Kidney capillary endothelial cell (primary cell): ENCODE measurements around the gene PPP1R37.
"Not testable (repeated sequence)": the region's sequence is repeated elsewhere in the genome, so short reads cannot be mapped to it uniquely, and the experiment has no call there.

ENCODE experiments used
- DNase-seq: peaks from one replicate; pipeline ENCODE4 v3.0.0-alpha.2; 2018; ENCODE audit warnings: low spot score

PPP1R37 gene

DNA sequence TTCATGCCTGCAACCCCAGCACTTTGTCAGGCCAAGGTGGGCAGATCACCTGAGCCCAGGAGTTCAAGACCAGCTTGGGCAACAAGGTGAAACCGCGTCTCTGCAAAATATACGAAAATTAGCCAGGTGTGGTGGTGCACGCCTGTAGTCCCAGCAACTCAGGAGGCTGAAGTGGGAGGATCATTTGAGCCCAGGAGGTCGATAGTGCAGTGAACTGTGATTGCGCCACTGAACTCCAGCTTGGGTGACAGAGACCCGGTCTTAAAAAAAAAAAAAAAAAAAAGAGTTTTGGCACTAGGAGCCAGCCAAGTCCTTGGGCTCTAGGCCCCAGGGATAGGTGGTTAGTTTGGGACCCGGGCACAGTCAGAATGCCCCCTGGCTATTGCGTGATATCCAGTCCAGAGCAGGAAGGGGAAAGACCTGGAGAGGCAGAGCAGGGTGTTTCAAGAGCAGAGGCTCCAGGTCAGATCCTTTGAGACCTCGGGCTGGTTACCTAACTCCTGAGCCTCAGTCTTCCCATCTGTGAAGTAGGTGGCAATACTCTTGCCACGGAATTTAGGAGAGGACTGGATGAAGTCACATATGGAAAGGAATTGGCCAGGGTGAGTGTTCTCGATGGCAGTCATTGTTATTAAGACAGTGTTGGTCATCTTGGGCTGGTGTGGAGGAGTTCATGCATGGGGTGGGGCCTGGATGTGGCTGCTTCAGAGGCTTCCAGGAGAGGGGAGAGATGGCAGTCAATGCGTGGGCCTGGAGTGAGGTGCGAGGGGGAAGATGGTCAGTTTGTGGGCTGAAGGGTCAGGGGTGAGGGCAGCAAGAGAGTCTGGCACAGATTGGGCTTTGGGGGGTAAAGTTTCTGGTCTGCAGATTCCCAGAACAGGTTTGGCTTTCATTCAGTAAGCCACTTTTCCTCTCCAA is 2.8 kb downstream of the PPP1R37 start:
- DNase-seq, result no peak

DNA sequence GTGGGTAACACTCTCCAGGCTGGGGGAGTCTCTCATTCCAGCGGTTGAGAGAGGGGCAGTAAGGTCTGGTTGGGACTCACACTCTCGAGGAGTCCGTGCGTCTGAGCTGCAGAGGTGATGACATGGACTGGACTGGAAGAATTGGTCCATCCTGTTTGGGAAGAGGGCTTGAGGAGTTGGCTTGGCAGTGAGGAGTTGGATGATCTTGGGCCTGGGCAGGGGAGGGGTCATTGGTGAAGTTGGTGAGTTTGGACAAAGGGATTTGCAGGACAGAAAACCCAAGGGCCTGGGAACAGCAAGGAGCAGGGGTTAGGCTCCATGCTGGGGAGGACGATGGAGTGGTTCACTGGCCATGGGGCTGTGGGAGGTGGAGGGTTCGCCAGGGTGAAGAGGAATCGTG is 3.7 kb downstream of the PPP1R37 start:
- DNase-seq, result no peak

DNA sequence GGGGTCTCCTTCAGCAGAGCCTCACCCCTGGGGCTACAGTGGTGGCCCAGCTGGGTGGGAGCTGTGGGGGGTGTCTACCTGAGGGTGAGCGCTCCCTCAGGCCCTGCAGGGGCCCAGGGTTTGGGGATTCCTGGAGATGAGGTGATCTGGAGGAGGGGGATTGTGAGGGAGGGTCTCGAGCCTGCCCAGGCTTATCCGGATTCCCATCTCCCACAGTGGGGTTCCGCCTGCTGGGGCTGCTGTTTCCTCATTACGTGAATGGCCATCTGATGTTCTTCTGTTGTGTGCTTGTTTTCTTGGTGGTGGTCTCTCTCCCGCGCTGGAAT is 4.4 kb downstream of the PPP1R37 start:
- DNase-seq, result no peak

DNA sequence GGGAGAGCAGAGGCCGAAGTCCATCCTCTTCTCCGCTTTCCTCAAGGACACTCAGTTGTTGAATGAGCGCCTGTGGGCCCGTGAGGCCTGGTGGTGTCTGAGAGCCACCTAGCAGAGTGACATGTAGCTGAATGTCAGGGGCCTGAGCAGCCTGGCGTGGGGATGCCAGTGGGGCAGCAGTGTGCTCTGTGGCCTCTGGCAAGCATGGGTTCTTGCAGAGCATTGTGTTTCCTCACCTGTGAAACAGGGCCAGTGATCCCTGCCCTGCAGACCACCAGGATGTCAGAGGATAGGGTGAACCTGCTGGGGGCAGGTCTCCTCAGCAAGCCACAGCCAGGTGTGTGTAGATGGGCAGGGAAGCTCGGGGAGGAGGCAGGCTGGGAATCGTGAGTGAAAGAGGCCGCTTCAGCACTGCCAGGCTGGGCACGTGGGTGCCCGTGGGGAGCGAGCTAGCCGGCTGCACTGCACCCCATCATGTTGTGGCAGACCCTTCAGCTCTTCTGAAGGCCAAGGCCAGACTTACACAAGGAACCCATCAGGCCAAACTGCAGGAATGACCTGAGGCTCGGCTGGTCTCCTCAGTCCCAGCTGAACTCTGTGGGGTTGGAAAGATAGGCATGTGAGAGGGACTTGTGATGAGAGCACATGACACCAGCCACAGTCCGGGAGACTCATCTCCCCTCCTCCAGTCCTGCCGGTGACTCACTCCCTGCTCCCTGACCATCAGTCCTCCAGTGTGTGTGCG is 5.0 kb downstream of the PPP1R37 start:
- DNase-seq, result peak; percentile 80

DNA sequence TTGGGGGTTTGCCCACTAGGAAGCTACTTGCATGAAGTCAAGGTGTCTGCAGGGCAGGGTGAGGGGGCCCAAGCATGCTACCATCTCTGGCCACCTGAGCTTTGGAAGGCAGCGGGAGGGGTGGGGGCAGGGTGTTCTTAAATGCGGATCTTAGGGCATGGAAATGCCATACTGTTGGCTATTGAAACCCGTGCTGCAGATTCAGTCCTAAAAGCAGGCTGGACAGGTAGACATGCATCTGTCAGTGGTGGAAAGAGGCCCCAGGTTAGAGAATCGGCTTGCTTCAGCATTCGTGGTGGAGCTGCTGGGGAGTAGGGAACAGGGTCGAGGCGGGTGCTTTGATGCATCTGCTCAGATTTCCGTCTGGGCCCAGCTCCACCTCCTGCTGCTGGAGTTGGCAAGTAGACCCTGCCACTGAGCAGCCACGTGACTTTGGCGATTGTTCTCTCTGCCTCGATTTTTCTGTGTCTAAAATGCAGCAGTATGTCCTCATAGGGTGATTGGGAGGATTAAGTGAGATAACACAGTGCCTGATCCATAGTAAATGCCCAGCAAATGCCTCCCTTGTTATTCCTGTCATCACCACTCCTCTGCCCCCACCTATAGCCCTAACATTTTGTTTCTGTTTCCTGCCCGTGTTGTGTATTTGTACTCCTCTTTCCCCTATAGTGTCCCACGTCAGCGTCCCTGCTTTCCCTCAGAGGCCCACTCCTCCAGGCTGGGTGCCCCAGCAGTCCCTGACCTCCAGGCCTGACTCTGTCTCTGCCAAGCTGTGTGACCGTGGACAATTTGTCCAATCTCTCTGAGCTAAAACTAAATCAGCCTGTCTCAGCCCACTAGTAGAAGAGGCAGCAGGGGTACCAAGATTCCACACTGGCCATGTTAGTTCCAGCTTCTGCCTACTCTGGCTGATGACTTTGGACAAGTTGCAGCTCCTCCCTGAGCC is 5.8 kb downstream of the PPP1R37 start:
- DNase-seq, result no peak

DNA sequence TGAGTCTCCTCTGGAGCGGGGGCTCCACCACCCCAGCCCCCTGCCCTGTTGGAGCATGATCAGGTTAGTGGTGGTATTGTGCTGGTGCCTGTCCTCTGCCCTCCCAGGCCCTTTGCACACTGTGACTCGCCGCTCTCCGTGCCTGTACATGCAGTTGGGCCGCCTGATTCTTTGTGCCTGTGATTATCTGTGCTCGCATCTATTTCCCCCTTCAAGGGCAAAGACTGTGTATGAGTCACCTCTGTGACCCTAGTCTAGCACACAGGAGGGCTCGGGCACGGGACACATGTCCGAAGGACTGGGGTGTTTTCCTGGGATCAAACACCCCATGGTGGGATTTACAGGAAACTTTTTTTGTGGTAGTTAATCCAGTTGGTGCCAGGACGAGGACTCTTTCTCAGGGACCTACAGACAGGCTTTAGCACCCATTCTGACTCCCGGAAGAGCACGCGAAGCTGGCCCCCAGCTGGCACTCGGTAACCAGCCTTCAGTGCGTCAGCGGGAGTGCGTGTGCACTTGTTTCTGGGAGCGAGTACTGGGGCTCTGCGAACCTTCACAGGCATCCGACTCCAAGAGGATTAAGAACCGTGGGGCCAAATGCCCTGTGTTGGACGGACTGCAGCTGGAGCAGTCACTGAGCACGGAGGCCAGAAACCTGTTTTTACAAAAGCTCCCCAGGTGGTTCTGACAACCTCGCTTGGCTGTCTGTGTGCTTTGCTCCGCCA is 6.7 kb downstream of the PPP1R37 start:
- no peak for DNase-seq

DNA sequence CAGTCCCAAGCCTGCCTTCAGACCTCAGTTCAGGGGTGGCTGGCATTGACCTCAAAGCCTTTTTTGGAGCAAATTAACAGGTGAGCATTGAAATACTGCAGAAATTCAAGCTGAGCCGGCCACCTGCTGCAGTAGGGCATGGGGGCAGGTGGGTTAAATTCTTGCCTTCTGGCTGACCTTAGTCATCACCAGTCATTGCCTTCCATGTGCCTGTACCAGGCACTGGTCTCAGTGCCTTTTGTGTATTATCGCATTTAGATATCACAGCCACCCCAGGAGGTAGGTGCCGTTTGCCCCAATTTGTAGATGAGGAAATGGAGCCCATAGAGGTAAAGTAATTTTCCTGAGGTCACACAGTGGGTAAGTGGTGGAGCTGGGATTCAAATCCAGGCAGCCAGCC is 7.2 kb downstream of the PPP1R37 start:
- DNase-seq, result no peak

DNA sequence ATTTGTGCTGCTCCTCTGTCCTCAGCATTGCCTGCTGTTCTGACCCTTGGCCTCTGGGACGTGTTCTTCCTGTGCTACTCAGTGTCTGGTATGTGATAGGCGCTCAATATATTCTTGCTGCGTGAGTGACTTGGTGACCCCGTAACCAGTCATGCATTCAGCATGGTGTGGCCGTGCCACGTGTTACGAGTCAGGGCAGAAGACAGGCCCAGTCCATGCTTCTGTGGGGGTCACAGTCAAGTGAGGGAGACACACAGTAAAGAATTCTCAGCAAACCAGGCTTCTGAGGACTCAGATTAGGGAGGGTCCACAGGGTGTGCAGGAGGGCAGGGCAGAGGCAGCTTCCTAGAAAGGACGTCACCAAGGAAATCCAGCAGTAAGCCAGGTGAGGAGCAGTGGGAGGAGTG is 7.9 kb downstream of the PPP1R37 start:
- no peak for DNase-seq

DNA sequence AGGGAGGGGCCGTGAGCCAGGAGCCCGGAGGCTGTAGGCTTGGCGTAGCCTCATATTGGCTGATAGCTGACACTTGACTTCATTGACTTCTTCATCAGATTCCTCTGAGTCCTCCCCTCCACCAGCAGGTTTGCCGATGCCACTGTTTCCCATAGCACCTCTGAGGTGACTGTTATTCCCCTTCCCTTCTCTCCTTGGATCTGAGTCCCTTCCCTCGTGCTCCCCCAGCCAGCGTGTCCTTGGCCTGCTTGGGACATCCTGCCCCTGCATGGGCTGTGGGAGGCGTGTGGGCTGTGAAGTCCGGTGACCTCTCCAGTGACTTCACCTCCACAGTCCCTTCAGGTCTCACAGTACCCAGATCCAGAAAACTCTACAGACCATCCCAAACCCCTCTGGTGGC is 8.8 kb downstream of the PPP1R37 start:
- no peak for DNase-seq

DNA sequence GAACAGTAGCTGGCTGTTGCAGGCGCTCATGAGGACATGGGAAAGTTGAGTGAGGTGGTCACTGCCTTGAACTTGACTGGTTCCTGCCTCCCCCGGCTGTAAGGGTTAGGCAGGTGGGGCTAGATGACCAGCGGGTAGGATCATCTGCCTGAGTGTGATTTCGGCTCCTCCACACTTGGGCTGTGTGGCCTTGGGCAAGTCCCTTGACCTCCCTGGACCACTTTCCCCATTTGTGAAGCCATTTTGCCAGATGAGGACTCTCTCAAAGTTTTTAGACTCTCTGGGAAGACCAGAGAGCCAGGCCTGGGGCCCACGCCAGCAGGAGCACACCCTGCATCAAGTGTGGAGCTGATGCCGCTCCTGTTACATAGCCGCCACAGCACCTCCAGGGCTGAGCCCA is 9.5 kb downstream of the PPP1R37 start:
- no peak for DNase-seq

DNA sequence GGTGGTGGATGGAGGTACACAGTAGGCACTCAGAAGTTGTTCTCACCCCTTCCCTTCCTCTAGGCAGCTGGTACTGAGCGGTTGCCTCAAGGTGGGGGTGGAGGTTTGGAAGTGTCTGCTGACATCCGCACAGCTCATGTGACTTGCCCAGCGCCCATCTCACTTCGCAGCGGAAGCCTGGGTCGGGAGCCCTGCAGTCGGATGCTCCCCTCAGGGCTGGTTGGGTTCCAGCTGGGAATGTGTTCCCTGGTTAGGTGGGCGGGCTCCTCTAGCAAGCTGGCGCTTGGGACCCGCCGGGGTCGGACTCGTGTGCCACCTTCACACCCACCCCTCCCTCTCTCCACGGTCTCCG is 10.2 kb downstream of the PPP1R37 start:
- DNase-seq, result no peak

DNA sequence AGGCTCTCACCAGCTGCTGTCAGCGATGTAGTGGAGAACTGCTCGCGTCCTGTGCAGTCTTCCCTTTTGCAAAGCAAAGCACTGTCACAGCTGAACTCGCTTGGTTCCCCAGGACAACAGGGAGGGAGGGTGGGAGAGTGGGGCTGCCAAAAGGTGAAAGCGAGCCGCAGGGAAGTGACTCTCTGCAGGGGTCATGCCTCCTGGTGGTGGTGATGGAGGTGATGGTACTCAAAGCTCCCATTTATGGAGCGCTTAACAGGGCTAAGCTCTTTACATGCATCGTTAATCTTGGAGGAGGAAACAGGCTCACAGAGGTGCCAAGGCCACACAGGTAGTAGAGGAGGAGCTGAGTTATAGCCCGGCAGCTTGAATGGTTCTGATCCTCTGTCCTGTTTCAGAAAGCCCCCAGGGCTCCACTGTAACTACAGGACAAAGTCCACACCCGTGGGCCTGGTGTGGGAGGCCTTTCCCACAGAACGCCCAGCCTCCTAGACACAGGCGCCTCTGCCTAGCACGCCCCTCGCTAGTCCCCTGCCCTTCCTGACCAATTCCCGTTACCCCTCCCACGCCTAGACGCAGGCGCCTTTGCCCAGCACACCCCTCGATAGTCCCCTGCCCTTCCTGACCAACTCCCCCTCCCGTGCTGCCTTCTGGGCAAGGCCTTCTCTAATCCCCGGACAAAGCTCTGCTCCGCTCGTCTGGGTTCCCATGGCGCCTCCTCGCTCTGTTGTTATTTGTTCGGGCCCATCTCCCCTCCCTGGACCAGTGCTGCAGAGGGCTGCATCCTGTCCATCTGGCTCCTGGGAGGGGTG is 10.7 kb downstream of the PPP1R37 start:
- no peak for DNase-seq

DNA sequence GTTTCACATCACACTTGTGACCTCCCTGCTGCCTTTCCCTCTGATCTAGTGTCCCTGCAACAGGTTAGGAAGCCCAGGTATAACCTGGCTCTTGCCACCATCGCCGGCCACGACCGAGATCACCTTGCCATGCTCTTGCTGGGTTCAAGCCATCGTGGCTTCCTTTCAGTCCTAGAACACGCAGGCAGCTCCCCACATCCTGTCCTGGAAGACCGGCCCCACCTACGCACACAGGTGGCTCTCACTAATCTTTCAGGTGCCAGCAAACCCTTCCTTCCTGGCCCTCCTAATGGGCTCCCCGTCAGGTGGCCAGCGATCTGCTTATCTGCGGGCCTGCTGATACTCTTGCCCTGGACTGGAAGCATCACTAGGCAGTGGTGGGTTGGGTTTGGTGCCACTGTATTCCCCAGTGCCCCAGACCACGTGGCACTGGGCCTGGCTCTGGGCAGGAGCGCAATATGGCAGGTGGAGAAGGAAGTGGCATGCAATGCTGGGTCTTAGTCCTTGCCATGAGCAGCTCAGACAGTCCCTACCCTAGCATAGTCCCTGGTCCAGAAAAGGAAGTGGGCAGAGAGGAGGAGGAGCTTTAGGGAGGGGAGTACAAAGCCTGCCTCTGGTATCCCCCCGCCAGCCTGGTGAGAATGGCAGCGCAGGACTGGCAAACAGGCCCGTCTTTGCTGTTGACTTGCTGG is 11.8 kb downstream of the PPP1R37 start:
- no peak for DNase-seq

DNA sequence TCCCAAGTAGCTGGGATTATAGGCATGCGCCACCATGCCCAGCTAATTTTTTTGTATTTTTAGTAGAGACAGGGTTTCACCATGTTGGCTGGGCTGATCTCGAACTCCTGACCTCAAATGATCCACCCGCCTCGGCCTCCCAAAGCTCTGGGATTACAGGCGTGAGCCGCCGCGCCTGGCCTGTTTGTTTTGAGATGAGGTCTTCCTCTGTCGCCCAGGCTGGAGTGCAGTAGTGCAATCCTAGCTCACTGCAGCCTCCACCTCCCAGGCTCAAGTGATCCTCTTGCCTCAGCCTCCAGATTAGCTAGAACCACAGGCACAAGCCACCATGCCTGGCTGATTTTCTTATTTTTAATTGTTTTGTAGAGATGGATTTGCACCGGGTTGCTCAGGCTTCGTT is 13.4 kb downstream of the PPP1R37 start:
- not testable (repeated sequence) for DNase-seq

DNA sequence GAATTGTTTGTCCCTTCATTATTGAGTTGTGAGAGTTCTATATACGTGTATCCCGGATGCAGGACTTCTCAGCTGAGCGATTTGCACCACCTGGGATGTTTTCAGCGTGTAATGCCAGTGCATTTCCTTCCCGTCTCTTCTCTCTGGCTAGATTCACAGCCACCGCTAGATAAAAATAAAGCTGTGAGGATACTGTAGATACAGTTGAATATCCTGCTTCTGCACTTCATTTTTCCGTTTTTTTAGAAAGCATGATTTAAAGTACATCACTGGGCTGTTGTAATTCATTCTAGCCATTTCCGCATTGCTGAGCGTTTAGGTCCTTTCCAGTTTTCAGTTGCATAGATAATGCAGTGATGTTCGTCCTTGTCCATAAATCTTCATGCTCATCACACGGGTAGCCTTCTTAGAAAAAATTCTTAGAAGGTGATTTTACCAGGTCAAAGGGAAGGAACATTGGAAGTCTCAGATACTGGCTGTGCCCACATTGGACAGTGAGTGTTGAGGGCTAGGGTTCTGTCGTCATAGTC is 14.7 kb downstream of the PPP1R37 start:
- no peak for DNase-seq

DNA sequence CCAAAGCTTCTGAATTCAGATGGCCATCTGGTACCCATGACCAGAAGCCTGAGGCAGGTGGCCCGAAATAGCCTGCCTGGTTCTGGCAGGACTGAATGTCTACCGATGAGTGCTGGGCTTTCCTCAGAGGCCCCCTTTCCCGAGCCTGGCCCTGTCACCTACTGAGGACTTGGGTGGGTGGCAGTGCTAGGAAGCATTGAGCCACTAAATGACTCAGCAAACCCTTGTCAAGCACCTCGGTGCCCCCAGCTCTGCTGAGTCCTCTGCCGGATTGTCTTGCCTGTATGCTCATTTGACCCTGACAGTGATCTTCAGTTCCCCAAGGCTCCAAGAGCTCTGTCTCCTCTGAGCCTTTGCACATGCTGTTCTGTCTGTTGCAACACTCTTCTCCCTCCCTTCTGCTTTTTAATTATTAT is 17.9 kb downstream of the PPP1R37 start:
- DNase-seq, result no peak

DNA sequence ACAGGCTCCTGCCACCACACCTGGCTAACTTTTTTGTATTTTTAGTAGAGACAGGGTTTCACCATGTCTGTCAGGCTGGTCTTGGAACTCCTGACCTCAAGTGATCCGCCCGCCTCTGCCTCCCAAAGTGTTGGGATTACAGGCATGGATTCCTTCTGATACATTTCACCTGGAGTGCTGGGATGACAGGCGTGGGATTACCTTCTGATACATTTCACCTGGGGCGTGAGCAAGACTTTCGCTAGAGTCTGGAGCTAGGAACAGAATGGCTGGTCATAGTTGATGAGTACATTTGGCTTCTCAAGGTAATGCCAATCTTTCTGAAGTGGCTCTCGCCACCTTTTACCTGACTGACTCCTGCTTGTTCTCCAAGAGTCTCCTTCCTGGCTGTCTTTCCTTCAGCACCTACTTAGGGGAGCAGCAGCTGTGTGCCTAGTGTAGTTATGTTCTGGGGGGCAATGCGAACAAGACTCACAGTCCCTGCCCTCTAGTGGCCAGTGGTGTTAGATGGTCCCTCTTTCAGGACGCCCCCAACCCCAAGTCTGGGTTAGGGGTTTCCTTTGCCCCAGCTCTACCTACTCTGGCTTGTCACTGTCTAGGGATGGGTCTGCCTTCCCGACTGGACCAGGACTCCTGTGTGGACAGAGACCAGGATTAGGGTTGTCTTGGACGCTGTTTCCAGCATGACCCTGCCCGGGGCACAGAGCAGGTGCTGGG is 19.3 kb downstream of the PPP1R37 start:
- DNase-seq, result no peak

DNA sequence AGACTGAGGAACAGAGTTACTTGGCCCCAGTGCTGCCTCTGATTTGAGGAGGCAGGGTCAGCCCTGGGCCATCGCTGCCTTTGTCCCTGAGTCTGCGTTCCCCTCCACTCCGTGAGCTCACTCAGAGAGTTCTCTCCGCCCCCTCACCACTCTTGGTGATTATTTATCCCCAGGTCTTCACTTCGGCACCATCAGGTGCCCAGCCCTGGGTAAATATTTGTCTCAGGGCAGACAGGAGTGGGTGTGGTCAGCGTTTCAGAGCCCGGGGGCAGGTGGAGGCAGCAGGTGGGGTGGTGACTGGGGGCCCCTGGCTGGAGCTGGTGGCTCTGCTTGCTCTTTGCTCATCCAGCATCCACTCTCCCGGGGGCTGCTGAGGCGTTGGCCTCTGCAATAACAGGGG is 20.6 kb downstream of the PPP1R37 start:
- DNase-seq, result no peak

DNA sequence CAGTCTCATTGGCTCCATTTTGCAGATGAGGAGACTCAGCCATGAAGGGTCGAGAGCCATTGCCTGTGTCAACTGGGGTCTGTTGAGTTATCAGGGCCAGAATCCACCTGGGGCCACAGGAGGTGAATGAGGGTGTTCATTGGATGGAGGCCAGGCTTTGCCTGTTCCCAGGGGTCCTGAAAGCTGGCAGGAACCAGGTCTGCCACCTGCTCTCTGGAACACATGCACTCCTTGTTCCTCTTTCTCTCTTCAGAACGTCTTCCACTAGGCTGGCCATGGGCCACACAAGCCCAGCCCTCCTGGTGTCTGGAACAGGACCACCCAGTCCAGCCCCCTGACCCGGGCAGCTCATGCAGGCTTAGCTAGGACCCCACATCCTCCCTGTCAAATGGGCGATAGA is 21.1 kb downstream of the PPP1R37 start:
- DNase-seq, result no peak
